Left ventricle myocardium inferior (tissue), 1 donor: ENCODE data around the gene COMT. TPM values are rescaled to one million over a fixed set of nuclear protein-coding genes. Genes with fewer than 3 reads are reported as not detected.
A peak's percentile ranks its signal among the peaks of the same experiment; 100 is the strongest.

Experiments
- DNase-seq: peaks from one replicate; pipeline ENCODE4 v3.0.0-alpha.2; 2020
- H3K27ac ChIP-seq: fragments of 200-600 bp; replicated peaks from 2 replicates; pipeline ENCODE4 v1.8.0; 2021
- H3K27me3 ChIP-seq: fragments of 200-600 bp; 2 replicates; pipeline ENCODE4 v1.8.0; 2021; ENCODE audit warnings: low read depth
- H3K36me3 ChIP-seq: fragments of 200-600 bp; 2 replicates; pipeline ENCODE4 v1.8.0; 2021
- H3K4me1 ChIP-seq: fragments of 200-600 bp; 2 replicates; pipeline ENCODE4 v1.8.0; 2021
- H3K4me3 ChIP-seq: fragments of 200-600 bp; 2 replicates; pipeline ENCODE4 v1.8.0; 2021; ENCODE audit warnings: mild to moderate bottlenecking, moderate library complexity
- H3K9me3 ChIP-seq: fragments of 200-600 bp; replicated peaks from 2 replicates; pipeline ENCODE4 v1.8.0; 2021
- intact Hi-C: fragments of 100-400 bp; cut with micrococcal nuclease; formaldehyde crosslinking; loops from one replicate; pipeline ENCODE4 v1.11.0; 2022
- total RNA-seq: library from RNA; stranded (reverse); fragmentation: NEBNext Ultra II Directional; extraction: Animal tissue kit (Norgen Biotek cat#: 25700); gene quantifications from one replicate; pipeline ENCODE4 v1.2.1, GENCODE V29; 2021
- TF ChIP-seq, protein P1 (sequence below): fragments of 200-600 bp; IDR thresholded peaks from 2 replicates; pipeline ENCODE4 v1.8.0; 2021; ENCODE audit warnings: antibody characterized with exemption, mild to moderate bottlenecking, borderline replicate concordance
- donor health status: DM: no; HTN: yes; CAD: no; lungs with severe emphysema.

COMT gene
- total RNA-seq, 1 donor from 2014 or later = 81.5 TPM

- Histone ChIP-seq H3K27ac (peak overlapping the region; percentile 94), H3K9me3 (no peaks in the 10 kb centered on the region), H3K27me3 (no peaks in the 10 kb centered on the region), H3K4me3 (no peak overlapping the region), H3K36me3 (peaks cover 47% of the 10 kb centered on the region), H3K4me1 (peaks cover 46% of the 10 kb centered on the region)
- TF ChIP-seq, protein P1, sequence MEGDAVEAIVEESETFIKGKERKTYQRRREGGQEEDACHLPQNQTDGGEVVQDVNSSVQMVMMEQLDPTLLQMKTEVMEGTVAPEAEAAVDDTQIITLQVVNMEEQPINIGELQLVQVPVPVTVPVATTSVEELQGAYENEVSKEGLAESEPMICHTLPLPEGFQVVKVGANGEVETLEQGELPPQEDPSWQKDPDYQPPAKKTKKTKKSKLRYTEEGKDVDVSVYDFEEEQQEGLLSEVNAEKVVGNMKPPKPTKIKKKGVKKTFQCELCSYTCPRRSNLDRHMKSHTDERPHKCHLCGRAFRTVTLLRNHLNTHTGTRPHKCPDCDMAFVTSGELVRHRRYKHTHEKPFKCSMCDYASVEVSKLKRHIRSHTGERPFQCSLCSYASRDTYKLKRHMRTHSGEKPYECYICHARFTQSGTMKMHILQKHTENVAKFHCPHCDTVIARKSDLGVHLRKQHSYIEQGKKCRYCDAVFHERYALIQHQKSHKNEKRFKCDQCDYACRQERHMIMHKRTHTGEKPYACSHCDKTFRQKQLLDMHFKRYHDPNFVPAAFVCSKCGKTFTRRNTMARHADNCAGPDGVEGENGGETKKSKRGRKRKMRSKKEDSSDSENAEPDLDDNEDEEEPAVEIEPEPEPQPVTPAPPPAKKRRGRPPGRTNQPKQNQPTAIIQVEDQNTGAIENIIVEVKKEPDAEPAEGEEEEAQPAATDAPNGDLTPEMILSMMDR = no peak
- no peak for DNase-seq
- intact Hi-C loops = no loop called here
These were observed 40.7 kb downstream of the COMT start for GRCh38 chr22:19981961-19982920.

GRCh38 chr22:19982991-19983578 is 41.5 kb downstream of the COMT start:
- peaks cover 54% of the 10 kb centered on the region for H3K4me1 ChIP-seq
- no peak for DNase-seq
- no peaks in the 10 kb centered on the region for H3K9me3 ChIP-seq
- H3K4me3 ChIP-seq = no peak overlapping the region
- peak overlapping the region; percentile 94 for H3K27ac ChIP-seq
- peaks cover 39% of the 10 kb centered on the region for H3K36me3 ChIP-seq
- H3K27me3 ChIP-seq = no peaks in the 10 kb centered on the region
- intact Hi-C loops = no loop called here
- TF ChIP-seq, protein P1 = no peak

GRCh38 chr22:19983741-19984140 is 42.2 kb downstream of the COMT start:
- H3K4me3 ChIP-seq = peak overlapping the region; percentile 30
- no peak for DNase-seq
- H3K27me3 ChIP-seq = no peaks in the 10 kb centered on the region
- H3K27ac ChIP-seq = peak overlapping the region; percentile 94
- intact Hi-C loops = no loop called here
- peaks cover 61% of the 10 kb centered on the region for H3K4me1 ChIP-seq
- H3K9me3 ChIP-seq = no peaks in the 10 kb centered on the region
- TF ChIP-seq, protein P1 = no peak
- peaks cover 33% of the 10 kb centered on the region for H3K36me3 ChIP-seq

- TF ChIP-seq, protein P1 = no peak
- peak; percentile 71 for DNase-seq
- H3K9me3 ChIP-seq = no peaks in the 10 kb centered on the region
- peak overlapping the region; percentile 94 for H3K4me3 ChIP-seq
- peaks cover 27% of the 10 kb centered on the region for H3K36me3 ChIP-seq
- H3K4me1 ChIP-seq = peaks cover 66% of the 10 kb centered on the region
- intact Hi-C loops = no loop called here
- no peaks in the 10 kb centered on the region for H3K27me3 ChIP-seq
- peak overlapping the region; percentile 94 for H3K27ac ChIP-seq
These were observed 42.7 kb downstream of the COMT start for GRCh38 chr22:19984201-19984753.
